Measurements from ENCODE around the gene UBE2S.
"Not testable (repeated sequence)": the region's sequence is repeated elsewhere in the genome, so short reads cannot be mapped to it uniquely, and the experiment has no call there.

The UBE2S gene

GRCh38 chr19:55402509-55402908 lies 5.1 kb downstream of the UBE2S start:
- DNase-seq: no peak

- not testable (repeated sequence) for DNase-seq
These were observed 6.2 kb downstream of the UBE2S start for GRCh38 chr19:55401390-55401789.

DNA sequence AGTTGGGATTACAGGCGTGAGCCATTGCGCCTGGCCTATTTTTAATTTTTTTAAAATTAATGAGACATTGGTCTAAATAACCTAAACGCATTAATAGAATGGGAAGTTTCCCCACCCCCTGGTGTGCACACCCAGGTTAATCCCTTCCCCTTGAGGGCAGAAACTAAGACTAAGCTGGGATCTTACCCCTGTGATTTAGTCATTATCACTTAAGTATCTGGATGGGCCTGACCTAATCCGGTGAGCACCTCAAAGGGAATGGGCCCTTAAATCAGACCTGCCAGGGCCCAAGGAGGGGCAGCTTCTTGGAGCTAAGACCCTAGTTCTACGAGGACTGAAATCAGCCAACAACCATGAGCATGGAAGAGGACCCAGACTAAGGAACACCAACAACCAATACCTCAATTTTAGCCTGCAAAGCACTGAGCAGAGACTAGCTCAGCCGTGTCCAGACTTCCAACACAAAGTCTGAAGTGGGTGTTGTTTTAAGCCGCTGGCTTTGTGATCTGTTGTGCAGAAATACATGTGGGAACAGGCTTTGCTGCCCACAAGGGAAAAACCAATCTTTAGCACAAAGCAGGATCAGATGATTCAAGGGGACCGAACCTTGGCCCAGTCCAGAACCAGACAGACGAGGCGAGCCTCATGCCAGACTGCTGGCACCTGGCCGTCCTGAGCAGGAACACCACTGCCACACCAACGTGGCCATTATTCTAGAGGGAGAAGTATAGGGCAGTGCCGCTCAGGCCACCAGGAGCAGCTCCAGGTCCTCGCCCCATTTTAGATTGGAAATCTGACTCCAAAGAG lies 7.1 kb downstream of the UBE2S start:
- DNase-seq: no peak

DNA sequence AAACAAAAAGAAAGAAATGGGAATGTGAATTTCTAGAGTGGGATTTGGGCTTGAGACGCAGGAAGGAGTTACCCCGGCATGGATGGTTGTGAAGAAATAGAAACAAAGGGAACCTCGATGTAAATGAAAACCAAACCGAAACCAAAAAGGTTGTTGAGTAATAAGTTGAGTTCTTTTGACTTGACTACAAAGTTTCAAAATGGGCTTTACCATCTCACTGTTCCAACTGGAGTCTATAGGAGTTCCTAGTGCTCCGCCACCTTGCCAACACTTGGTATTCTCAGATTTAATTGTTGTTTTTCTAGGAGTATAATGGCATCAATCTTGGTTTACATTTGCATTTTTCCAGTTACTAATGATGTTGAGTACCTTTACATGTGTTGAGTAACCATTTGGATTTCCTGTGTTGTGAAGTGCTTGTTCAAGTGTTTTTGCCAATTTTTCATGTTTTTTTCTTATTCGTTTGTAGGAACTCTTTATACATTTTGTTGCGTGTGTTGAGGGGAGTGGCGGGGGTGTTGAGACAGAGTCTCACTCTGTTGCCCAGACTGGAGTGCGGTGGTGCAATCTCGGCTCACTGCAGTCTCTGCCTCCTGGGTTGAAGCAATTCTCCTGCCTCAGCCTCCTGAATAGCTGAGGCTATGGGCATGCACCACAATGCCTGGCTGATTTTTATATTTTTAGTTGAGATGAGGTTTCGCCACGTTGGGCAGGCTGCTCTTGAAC lies 9.2 kb downstream of the UBE2S start:
- DNase-seq: no peak

DNA sequence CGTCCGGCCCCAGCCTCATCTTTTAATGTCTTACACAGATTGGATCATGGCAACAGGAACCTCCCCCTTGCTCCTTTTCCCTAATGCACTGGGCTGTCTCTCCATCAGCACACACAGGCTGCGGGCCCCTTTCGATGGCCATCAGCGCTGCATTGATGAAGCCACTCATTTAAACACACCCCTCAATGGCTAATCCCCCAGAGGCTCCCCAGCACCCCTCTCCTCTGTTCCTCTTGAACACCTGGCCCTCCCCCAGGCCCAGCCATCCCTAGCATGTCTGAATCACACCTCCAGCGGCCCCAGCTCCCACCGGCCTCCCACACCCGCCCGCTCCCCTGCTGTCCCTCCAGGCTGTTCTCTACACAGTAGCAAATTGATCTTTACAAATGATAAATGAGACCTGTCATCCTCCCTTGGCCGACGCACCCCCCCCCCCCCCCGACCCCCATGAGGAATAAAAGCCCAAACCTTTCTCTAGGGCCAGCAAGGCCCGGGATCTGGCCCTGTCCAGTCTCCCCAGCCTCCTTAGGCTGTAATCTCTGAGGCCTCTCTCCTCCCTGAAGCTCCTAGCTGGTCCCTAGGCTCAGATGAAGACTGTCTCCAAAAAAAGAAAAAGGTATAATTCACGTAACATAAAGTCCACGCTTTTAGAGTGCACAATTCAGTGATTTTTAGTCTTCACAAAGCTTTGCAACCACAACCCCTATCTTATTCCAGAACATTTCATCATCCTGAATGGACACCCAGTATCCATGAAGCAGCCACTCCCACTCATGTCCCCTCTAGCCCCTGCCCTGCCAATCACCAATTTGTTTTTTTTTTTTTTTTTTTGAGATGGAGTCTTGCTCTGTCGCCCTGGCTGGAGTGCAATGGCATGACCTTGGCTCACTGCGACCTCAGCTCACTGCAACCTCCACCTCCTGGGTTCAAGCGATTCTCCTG lies 14.5 kb downstream of the UBE2S start:
- no peak for DNase-seq

DNA sequence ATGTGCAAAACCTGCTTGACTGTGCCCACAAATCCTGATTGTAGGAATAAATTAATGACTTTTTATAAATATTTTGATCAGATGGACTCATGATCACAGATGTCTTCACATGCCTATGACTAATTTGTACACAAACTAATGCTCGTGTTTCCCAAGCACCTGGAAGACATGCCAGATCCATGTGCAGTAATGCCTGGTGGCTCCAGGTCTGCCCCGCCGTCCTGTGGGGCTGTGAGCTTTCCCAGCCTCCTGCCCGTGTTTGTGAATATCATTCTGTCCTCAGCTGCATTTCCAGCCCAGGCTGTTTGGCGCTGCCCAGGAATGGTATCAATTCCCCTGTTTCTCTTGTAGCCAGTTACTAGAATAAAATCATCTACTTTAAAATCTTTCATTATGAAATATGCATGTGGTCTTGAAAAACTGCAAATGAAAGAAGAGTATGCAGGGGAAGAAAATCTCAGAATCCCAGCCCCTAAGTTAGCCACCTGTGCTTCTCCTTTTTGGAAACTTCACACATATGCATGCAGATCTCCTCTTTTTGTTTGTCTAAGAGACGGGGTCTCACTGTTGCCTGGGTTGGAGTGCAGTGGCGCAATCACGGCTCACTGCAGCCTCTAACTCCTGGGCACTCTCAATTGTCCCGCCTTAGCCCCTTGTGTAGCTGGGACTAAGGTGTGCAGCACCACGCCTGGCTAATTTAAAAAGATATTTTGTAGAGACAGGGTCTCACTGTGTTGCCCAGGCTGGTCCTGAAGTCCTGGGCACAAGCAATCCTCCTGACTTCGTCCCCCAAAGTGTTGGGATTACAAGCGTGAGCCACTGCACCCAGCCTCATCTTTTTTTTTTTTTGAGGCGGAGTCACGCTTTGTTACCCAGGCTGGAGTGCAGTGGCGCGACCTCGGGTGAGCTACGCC lies 15.6 kb downstream of the UBE2S start:
- DNase-seq: no peak

DNA sequence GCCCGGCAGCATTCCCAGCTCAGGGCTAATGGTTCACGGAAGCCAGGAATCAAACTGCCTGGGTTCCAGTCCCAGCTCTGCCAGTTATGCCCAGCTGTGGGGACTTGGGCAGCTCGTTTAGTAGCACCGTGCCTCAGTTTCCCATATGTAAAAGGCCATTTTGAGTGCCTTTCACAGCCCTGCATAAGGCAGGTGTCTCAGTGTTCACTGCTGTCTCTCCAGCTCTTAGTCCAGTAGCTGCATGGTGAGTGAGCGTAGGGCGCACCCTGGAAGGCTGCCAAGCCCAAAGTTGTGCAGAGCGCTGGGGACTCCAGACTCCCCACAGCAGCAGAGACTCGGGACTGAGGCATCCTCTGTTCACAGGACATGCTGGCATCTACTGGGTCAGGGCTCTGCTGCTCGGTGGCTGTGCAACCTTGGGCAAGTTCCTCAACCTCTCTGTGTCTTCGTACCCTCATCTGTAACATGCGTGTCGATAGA lies 16.4 kb downstream of the UBE2S start:
- no peak for DNase-seq

DNA sequence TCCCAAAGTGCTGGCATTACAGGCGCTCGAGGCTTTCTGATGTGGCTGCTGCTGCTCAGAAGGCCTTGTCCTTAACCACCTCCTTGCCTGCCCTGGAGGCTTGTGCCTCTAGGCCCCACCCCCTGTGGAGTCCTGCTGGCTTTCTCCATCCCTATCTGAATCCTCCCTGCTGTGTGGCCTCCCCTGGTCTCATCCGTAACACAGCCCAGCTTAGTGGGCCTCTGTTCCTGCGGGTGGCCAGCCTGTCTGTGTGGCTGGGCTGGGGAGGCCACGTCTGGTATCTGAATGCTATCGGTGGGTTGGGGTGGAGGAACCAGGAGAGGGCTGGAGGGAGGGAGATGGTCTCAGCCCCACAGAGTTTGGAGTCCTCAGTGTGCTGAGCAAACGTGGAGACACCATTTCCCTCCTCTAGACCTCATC lies 17.1 kb downstream of the UBE2S start:
- no peak for DNase-seq

GRCh38 chr19:55389386-55390317 lies 17.9 kb downstream of the UBE2S start:
- DNase-seq: no peak

DNA sequence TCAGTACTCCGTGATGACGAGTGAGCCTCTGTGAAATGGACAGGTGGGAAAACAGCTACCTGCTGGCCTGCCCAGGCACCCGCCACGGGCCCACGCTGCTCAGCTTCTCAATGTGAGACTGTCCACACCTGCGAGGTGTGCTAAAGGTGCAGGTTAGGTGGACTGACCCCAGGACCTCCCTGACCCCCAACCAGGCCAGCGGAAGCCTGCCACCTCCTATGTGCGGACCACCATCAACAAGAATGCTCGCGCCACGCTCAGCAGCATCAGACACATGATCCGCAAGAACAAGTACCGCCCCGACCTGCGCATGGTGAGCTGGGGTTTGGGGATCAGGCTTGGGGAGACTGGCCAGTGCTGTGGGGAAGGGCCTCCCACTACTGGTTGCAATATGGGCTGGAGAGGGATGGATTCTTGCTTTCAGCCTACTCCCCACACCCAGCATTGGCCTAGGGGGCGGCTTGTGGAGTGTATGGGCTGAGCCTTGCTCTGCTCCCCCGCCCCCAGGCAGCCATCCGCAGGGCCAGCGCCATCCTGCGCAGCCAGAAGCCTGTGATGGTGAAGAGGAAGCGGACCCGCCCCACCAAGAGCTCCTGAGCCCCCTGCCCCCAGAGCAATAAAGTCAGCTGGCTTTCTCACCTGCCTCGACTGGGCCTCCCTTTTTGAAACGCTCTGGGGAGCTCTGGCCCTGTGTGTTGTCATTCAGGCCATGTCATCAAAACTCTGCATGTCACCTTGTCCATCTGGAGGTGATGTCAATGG lies 19.7 kb downstream of the UBE2S start:
- DNase-seq: no peak

GRCh38 chr19:55386493-55386971 lies 21.1 kb downstream of the UBE2S start:
- no peak for DNase-seq

GRCh38 chr19:55385724-55386492 lies 21.7 kb downstream of the UBE2S start, which contains the start of gene RPL28:
TSS of gene RPL28 (plus strand) at chr19:55385932. CDS start at chr19:55386358, 426 bp downstream.
- DNase-seq: peak; percentile 97 to 100

- peak; percentile 89 to 100 for DNase-seq
These were observed 22.5 kb downstream of the UBE2S start for GRCh38 chr19:55384920-55385723.

DNA sequence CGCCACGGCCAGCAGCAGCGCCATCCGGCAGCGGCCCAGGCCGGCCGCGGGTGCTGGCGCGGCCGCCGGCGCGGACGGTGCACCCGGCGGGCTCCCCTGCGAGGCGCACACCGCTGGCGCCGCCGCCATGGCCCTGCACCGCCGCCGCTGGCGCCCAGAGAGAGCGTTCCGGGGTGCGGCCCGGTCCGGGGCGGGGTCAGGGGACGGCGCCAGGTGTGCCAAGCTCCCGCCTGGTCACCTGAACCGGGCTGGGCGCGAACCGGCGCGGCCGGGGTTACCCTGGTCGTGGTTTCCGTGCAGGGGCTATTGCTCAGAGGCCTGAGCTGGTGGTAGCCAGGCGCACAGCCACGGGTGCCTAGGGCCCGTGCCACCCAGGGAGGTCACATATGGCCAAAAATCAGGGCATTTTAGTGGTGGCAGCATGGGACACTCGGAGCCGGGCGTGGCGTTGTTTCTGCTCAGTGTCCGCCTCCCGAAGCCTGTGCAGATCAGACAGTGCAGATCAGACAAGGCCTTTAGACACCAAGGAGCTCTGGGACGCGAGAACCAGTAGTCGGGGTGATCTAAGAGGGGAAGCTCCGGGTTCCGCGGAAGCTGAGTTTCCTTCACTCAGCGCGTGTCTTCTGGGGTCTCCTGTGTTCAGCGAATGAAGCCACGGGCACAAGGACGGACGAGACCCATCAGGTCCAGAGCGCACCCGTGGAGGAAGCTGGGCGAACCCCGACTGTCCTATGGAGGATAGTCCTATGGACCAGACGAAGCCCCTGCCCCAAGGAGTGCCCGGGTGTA lies 23.3 kb downstream of the UBE2S start, which contains the start of gene TMEM238:
TMEM238 (minus strand) TSS at position 162 of the 789 bp plus-strand sequence; CDS start at position 129, 33 bp downstream.
- DNase-seq: peak in 1 of 2 experiments; percentile 54

DNA sequence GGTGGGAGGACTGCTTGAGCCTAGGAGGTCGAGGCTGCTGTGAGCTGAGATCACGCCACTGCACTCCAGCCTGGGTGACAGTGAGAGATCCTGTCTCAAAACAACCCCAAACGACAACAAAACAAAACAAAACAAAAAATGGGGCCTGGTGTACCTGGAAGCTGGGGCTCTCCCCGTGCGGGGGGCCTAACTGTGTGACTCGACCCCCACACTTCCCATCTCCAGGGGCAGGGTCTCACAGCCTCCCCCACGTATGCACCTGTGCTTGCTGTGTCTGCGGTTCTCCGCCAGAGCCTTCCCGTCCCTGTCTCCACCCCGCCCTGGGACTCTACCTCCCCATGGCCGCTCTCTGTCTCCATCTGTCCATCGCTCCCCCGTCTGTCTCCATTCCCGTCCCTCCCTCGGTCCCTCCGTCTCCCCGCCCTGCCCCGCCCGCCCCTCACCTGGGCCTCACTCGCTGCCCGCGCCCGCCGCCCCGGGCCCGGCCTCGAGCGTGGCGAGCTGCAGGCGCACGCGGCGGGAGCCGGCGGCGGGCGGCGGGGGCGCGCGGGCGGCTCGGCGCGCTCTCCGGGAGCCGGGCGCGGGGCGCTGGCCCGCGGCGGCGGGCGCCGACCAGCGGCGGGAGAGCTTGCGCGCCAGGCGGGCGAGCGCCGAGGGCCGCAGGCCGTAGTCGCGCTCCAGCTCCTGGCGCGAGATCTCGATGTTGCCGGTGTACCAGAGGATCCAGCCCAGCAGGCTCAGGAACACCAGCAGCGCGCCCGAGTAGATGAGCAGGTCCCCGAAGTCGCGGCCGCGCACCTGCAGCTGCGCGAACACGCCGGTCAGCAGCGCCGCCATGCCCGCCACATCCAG lies 24.1 kb downstream of the UBE2S start:
- peak; percentile 14 to 72 for DNase-seq

DNA sequence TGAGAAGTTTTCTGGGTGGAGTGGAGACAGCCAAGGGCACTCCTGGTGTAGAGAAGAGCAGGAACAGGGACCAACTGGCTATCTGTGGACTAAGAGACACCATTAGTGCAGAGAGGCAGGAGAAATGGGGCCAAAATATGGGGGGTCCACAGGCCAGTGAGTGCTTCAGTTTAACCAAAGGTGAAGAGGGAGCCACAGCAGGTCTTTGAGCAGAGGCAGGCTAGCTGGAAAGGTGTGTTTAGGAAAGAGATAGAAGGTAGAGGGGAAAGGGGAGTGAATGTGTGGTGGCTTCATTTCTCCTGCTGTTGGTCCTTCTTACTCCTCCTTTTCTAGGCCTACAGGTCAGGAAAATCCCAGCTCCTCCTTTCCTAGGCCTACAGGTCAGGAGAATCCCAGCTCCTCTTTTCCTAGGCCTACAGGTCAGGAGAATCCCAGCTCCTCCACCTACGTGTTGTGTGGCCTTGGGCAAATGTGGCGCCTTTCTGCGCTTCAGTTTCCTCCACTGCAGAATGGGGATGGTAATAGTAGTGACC lies 25.0 kb downstream of the UBE2S start:
- DNase-seq: no peak

Data from NCI-H187 (cell line).